Rectal smooth muscle tissue (tissue), 1 donor: Measurements from ENCODE around the gene GDF2.
A peak's percentile ranks its signal among the peaks of the same experiment; 100 is the strongest.

Source experiments
- H3K27ac ChIP-seq: one replicate; pipeline ENCODE4 v1.7.0; 2013; ENCODE audit warnings: low read depth, low read length, inconsistent platforms
- H3K27me3 ChIP-seq: one replicate; pipeline ENCODE4 v1.7.0; 2013; ENCODE audit warnings: low read length; ENCODE audit not compliant: control insufficient read depth, insufficient read depth
- H3K36me3 ChIP-seq: one replicate; pipeline ENCODE4 v1.7.0; 2013; ENCODE audit warnings: low read length; ENCODE audit not compliant: control insufficient read depth, insufficient read depth
- H3K4me1 ChIP-seq: one replicate; pipeline ENCODE4 v1.7.0; 2013; ENCODE audit warnings: low read length; ENCODE audit not compliant: control insufficient read depth, insufficient read depth
- H3K4me3 ChIP-seq: one replicate; pipeline ENCODE4 v1.7.0; 2013; ENCODE audit warnings: low read length
- H3K9ac ChIP-seq: one replicate; pipeline ENCODE4 v1.7.0; 2013; ENCODE audit warnings: low read length

Gene GDF2

DNA sequence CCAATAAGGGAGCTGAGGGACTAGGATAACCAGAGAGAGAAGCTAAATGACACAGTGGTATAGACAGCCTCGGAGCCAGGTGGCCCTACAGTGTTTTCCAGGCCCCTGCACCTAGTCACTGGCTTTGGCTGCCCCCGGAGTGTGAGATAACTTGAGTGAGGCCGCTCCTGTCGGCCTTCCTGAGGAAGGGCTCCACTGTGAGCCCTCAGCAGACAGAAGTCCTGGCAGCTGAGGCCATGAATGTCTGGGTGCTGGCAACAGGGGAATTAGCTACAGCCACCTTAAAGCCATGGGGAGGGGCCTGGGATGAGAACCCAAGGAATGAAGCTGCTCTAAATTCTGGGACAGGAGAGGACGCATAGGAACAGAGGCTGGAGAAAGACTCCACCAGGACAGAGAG, 26.8 kb upstream of the GDF2 start:
- Histone ChIP-seq H3K36me3 (no peaks in the 10 kb centered on the region), H3K9ac (no peak overlapping the region), H3K27me3 (peaks cover 4% of the 10 kb centered on the region), H3K4me3 (no peak overlapping the region), H3K27ac (no peak overlapping the region), H3K4me1 (no peaks in the 10 kb centered on the region)

DNA sequence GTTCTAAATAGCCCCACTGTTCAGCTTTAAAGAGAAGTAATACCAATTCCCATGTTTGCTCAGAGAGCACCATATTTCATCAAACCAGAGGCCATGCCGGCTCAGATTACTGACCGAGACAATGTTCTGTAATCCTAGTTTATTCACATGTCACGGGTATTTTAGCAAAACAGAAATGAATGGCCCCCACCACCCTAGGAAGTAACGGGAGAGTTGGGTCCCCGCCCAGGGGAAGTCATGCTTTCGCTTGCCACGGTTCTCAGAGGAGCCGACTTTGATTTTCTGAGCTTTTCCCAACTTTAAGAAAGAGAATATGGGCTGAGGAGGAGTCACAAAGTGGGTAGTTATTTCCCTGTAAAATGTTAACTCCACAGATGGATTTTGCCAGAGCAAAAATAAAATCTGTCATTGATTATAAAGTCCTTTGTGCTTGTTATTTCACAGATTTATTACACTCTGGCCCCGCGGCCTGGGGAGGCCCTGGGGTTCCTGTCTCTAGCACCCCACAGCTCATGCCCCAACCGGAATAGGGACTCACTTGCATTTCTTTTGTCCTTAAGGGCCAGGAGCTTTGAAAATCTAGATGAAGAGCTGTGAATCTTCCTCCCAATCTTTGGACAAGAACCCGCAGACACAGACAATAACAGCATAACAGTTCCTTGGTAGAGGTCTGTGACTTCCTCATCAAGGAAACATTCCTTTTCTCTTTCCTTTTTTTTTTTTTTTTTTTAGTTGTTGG, 25.9 kb upstream of the GDF2 start:
- Histone ChIP-seq H3K4me1 (no peaks in the 10 kb centered on the region), H3K4me3 (no peak overlapping the region), H3K9ac (no peak overlapping the region), H3K27ac (no peak overlapping the region), H3K27me3 (peaks cover 9% of the 10 kb centered on the region), H3K36me3 (no peaks in the 10 kb centered on the region)

DNA sequence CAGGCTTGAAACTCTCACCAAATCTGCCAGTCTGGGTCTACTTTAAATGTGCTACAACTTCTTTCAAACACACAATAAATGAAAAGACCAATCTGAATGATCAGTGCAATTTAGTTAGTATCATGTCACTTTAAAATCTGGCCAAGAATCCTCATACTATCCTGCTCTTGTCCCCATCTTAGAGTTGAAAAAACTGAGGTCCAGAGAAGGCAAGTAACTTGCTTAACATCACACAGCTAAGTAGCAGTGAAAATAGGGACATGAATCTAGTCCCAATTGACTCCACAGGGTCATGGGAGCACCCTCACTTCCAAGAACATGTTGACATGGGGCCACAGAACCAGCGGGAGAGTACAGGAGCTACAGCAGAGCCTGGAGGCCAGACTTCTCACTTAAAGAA, 25.3 kb upstream of the GDF2 start:
- Histone ChIP-seq H3K4me3 (no peak overlapping the region), H3K27me3 (peaks cover 10% of the 10 kb centered on the region), H3K27ac (no peak overlapping the region), H3K9ac (no peak overlapping the region), H3K4me1 (no peaks in the 10 kb centered on the region), H3K36me3 (no peaks in the 10 kb centered on the region)

DNA sequence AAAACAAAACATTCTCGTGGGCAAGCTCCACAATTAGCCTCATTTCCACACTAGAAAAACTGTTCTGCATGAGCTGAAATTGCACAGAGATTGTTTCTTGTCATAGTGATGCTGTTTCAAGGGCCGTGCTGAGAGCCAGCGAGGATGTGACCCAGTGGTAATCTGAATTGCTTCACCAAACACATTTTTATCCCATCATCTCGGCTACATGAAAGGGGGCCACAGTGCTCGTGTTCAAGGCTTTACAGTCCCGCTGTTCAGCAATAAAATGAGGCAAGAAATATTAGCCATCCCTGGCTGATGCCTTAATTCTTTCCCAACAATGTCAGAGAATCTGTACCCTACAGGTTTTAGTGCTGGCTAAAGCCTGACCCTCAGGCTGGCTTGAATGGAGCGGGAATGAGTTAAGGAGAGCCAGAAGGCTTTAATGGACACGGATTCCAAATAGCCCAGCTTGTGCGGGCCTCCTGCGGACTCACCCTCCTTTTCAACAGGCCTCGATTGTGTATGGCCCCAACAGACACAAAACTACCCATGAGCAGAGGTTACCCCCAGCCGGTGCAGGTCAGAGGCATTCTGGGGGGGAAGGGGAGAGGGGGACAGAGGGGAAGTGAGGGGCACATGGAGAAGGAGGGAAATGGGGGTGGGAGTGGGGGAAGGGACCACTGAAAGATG, 24.3 kb upstream of the GDF2 start:
- H3K9ac ChIP-seq, result no peak overlapping the region
- H3K4me3 ChIP-seq, result no peak overlapping the region
- H3K27me3 ChIP-seq, result peaks cover 10% of the 10 kb centered on the region
- no peaks in the 10 kb centered on the region for H3K36me3 ChIP-seq
- no peaks in the 10 kb centered on the region for H3K4me1 ChIP-seq
- no peak overlapping the region for H3K27ac ChIP-seq

DNA sequence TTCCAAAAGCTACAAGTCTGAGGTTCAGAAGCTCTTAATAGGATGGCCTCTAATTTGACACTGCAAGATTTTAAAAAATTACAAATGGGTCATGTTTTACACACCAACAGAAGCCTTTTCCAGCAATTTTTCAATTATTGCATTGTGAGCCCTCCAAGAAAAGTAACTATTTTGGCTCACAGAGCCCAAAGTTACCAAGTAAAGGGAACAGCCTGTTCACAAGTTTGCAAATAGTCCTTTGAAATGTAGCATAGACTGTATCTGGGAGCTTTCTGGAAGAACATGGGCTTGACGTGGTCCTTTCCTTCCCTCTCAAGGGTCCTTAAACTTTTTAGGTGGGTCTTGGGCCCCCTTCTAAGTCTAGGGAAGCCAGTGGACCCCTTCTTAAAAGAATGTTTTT, 23.5 kb upstream of the GDF2 start:
- Histone ChIP-seq H3K27me3 (peaks cover 10% of the 10 kb centered on the region), H3K36me3 (no peaks in the 10 kb centered on the region), H3K4me3 (no peak overlapping the region), H3K27ac (no peak overlapping the region), H3K4me1 (no peaks in the 10 kb centered on the region), H3K9ac (no peak overlapping the region)

DNA sequence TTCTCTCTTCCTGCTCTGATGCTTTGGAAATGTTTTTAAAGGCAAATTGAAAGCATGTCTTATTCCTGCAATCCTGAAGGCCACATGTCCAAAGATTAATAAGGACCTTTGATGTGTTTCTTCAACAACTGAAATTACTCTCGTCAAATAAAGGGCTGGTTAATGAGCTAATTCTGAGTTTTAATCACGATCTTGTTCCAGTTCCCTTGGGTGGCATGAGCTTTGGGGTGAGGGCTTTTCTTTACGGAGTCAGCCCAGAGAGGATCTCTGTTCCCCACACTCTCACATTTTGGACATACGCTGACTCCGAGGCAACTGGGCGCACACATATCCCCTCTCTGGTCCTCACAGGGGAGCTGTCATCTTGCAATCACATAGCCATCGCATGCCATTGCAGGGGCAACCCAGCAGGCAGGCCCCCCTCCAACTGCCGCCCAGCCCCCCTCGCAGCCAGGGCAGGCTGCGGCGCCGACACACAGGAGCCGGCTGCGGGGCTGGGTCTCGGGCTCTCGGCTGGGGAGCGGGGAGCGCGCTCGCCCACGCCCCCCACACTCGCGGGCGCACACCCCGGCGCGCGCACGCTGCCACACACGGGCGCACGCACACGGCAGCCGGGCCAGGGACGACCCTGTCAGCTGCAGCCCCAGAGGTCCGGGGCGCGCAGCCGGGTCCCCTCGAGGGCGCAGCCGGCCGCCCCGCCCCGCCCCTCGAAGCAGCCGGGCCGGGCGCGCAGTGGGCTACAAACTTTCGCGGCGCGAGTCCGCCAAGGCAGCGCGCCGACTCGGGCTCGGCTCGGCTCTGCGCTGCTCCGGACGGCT, 22.4 kb upstream of the GDF2 start, which contains the start of gene GDF10:
Gene GDF10, plus strand, starts transcription at position 587 of the 818 bp plus-strand sequence. CDS start 455 bp downstream, outside the sequence.
- H3K9ac ChIP-seq, result no peak within 1 kb of the TSS
- no peak within 1 kb of the TSS for H3K27ac ChIP-seq
- H3K4me3 ChIP-seq, result peak within 1 kb of the TSS; percentile 45

DNA sequence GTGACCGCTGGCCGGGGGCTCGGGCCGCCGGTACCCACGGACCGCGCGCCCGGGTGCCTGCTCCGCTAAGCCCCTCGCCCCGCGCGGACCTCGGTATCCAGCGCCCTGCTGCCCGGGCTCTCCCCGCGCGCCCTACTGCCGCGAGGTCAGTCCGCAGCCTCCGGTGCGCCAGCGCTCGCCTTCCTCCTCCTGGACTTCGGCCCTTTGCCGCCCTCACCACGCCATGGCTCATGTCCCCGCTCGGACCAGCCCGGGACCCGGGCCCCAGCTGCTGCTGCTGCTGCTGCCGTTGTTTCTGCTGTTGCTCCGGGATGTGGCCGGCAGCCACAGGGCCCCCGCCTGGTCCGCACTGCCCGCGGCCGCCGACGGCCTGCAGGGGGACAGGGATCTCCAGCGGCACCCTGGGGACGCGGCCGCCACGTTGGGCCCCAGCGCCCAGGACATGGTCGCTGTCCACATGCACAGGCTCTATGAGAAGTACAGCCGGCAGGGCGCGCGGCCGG, 21.8 kb upstream of the GDF2 start:
- Histone ChIP-seq H3K36me3 (no peaks in the 10 kb centered on the region), H3K27me3 (peaks cover 10% of the 10 kb centered on the region), H3K9ac (no peak overlapping the region), H3K27ac (no peak overlapping the region), H3K4me1 (no peaks in the 10 kb centered on the region), H3K4me3 (peak overlapping the region; percentile 45)

More for the DNA sequence above, 22.4 kb upstream of the GDF2 start, which contains the start of gene GDF10:
- Histone ChIP-seq H3K36me3 (no peaks in the 10 kb centered on the region), H3K27me3 (peaks cover 10% of the 10 kb centered on the region), H3K4me1 (no peaks in the 10 kb centered on the region)

DNA sequence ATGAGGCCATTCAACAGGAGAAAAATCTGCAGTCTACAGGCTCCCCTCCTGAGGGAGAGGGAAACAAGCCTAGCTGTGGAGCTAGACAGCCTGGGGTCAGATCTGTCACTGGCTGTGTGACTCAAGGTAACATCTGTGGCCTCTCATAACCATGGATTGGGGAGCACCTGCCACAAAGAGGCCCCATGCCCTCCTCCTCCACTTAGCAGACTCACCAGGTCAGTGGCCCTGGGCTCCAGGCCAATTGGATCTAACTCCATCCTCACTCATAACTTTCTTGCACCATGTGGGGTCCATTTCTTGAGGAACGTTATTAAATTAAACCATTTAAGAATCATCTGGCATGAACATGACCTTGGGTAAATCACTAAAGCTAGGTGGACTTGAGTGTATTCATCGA, 20.4 kb upstream of the GDF2 start:
- no peaks in the 10 kb centered on the region for H3K4me1 ChIP-seq
- H3K4me3 ChIP-seq, result no peak overlapping the region

DNA sequence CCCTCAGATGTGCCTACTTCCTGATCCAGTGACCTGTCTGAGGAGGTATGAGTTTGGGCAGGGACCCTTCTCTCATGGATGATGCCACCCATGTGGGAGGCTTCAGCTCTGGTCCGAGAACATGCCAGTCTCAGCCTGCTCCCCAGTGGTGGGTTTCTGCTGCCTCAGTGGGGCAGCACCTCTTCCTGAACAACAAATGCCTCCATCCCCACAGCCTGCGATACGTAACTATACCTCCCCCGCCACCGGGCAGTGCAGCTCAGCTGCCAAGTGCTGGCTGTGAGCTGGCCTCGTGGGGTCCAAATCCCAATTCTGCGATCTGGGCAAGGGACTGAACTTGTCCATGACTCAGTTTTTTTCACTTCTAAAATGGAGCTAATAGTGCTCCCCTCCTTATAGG, 19.1 kb upstream of the GDF2 start:
- Histone ChIP-seq H3K4me1 (no peaks in the 10 kb centered on the region), H3K9ac (no peak overlapping the region), H3K36me3 (no peaks in the 10 kb centered on the region), H3K27me3 (peaks cover 13% of the 10 kb centered on the region), H3K4me3 (no peak overlapping the region), H3K27ac (no peak overlapping the region)

More for the DNA sequence above, 20.4 kb upstream of the GDF2 start:
- Histone ChIP-seq H3K27ac (no peak overlapping the region), H3K36me3 (no peaks in the 10 kb centered on the region), H3K9ac (no peak overlapping the region), H3K27me3 (peaks cover 13% of the 10 kb centered on the region)

DNA sequence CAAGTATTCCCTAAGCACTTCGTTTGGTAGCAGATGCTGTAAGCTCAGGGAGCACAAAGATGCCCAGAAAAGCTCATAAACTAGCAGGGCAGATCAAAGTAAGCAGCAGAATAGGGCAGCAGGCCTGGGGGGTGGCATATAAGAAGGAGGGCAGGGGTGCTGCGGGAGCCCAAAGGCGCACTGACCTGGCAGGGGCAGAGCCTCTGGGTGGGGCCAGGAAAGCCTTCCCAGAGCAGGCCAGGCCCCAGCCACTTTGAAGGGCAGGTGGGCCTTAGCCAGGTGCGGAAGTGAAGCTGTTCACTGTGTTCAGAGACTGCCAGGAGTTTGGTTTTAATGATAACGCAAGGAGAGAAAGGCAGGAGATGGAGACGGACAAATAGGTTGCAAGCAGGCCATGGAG, 18.4 kb upstream of the GDF2 start:
- H3K27me3 ChIP-seq, result peaks cover 13% of the 10 kb centered on the region
- H3K9ac ChIP-seq, result no peak overlapping the region
- H3K27ac ChIP-seq, result no peak overlapping the region
- no peaks in the 10 kb centered on the region for H3K36me3 ChIP-seq
- no peaks in the 10 kb centered on the region for H3K4me1 ChIP-seq
- H3K4me3 ChIP-seq, result no peak overlapping the region

DNA sequence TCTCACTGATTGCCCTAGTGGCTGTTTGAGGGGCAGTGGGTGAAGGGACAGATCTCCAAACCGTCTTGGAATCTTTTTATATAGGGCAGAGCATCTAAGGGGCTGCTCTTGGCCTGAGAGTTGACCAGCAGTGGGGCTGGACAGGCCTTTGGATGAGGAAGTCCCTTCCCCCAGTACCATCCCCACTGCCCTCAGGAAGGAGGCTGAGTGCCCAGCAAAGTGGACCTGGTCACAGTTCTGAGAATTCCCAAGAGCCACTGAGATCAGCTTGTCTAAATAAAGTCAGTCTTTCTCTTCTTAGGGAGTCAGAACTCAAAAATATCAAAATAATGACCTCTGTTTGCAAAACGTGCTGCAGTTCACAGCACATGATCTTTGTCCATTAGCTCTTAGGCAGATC, 16.7 kb upstream of the GDF2 start:
- Histone ChIP-seq H3K9ac (no peak overlapping the region), H3K4me3 (no peak overlapping the region), H3K27me3 (peaks cover 9% of the 10 kb centered on the region), H3K27ac (no peak overlapping the region), H3K4me1 (no peaks in the 10 kb centered on the region), H3K36me3 (no peaks in the 10 kb centered on the region)
